GM19455 (cell line): ENCODE results near the gene SPRED2.

ENCODE experiments used
- ATAC-seq: cut with Tn5 transposase; IDR thresholded peaks from one replicate; pipeline ENCODE4 v1.9.1; 2021; ENCODE audit not compliant: unreplicated experiment

Gene SPRED2

DNA sequence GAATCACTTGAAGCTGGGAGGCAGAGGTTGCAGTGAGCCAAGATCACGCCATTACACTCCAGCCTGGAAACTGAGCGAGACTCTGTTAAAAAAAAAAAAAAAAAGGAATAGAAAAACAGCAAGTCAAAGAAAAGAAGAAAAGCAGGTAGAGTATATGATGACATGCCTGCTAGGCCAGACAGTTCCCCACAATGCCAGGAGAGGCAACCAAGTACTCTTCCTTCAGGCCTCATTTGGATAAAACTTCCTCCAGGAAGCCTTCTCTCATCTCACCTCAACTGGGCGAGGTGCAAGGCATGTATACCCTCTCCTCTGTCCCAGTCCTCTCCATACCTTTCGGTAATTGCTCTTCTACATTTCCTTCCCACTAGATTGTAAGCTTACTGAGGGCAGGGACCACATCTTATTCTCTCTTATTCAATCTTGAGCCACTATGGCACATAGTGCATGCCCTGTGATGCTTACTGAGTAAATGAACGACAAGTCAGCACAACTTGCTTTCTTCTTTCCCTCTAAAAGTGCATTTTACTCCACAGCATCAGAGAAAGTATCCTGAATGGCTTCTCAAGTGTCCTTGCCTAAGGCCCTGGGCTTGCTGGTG, 10.1 kb upstream of the SPRED2 start:
- ATAC-seq: no peak

DNA sequence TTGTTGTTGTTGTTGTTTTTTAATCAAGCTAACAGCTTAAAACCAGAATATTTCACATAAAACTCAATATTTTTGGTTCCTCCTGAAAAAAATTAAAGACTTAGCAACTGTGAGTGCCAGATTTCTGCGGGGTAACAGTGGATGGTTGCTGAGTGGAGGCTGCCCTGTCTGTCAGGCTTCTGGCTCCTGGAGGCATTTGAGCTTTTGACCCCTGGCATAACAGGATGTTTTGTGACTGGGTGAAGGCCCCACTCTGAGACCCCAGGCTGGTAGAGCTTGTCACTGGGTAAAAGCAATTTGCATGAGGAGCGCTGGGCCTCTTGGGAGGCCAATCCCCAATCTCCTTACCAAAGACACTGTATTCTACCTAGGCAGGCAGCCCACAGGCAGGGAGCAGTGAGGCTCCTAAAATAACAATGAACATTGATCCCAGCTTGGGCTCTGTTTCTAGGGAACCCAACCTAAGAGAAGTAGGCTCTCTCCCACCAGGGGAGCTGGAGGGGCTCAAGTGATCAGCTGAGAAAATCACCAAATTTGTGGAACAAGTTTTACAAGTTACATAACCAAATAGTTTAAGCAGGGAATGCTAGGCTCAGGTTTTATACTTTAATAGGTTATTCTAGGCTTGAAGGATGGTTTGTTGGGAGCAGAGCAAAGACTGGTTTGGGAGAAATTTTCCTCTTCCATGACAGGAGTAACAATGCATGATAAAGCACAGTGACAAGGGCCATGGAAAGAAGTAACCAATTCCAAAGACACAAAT, 5.9 kb upstream of the SPRED2 start:
- no peak for ATAC-seq

DNA sequence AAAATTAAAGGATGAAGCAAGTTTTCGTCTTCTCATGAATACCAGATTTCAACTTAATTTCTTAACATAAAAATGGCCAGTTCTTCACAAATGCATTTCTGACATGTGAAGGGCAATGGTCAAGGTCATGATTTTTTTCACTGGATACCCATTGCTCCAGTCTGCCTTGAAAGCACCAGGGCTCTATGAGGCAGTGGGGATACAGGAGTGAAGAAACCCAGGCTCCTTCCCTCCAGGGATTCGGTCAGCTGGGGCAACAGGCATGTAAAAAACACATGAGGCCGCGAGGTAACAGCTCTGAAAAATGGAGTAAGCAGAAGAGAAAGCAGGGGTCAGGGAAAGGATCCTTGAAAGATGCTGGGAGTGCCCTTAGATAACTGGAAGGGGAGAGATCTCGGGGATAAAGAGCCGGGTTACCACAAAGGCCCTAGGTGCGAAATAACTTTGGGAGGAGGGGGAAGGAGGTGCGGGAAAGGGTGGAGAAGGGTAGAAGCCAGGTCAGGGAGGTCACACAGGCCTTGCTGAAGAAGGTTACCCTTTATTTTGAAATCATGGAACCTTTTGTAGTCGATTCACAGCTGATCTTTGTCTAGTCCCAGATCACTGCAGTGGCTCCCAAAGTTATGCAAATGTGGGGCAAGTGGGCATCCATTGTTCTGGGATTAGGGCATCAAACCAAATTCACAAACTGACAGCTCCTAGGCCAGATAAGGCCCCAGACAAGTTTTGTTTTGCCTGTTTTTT, 5.2 kb upstream of the SPRED2 start:
- ATAC-seq: no peak

DNA sequence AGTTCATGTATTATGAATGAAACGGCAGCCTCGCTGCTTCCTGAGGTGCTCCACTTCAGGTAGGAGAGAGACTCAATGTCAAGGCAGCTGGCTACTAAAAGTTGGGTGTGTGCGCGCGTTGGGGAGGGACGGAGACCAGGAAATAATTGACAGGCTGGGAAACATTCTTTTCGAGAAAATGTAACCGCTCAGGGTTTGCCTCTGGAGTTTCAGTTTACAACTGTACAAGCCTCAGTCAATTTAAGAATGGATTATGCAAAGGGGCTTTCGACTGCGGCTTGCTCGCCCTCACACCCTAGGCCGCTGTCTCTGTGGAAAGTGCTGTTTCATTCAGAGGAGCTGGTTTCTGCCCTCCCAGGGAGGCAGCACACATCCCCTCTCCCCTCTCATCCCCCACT, 4.4 kb upstream of the SPRED2 start:
- peak; percentile 64 for ATAC-seq

DNA sequence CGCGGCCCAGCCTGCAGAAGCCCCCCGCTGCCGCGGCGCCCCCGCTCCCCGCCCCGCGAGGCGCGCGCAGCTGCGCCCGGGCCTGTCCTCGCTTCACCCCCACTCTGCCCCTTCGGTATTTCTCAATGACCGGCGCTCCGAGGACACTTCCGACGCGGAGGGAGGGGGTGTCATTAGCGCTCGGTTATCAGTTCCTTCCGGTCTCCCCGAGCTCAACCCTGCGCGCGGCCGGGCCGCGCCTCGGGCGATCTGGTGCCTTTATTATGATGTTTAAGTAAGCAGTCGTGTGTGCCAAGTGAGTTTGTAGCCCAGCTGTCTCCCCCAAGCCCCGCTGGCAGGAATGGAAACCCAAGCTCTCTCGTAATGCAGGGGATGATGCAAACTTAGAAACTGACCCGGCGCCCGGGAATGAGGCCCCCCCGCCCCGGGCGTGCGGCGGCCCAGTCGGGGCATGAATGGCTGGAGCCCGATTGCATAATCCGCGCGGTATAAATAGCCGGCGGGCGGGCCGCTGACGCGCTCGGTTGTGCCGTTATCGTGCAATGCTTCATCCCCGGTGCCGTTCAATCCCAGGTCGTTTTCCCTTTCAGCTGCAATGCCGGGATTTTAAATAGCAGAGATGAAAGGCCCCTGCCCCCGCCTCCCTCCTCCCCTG, 3.9 kb upstream of the SPRED2 start:
- peak; percentile 25 for ATAC-seq

DNA sequence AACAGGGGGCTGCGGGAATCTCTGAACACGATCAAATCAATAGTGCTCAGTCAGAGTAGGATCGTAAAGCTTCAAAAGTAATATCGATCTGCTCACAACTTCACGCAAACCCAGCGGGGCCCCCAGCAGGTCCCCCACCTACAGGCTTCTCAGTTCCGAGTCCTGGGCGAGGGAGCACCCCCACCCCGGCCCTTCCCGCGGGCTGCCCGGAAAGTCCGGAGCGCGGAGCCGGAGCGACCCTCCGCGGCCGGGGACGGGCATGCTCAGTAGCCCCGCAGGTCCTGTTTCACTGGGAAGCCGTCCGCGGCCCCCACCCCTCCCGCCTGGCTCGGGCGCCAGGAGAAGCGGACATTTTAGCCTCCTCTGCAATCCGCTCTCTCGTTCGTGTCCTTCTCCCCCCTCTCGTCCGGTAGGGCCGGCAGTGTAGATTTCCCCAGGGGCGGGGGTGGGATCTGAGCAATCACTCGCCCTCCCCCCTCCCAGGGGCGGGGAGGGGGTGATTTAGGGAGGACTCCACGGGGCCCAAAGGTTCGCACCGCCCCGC, 3.3 kb upstream of the SPRED2 start:
- peak; percentile 4 for ATAC-seq

DNA sequence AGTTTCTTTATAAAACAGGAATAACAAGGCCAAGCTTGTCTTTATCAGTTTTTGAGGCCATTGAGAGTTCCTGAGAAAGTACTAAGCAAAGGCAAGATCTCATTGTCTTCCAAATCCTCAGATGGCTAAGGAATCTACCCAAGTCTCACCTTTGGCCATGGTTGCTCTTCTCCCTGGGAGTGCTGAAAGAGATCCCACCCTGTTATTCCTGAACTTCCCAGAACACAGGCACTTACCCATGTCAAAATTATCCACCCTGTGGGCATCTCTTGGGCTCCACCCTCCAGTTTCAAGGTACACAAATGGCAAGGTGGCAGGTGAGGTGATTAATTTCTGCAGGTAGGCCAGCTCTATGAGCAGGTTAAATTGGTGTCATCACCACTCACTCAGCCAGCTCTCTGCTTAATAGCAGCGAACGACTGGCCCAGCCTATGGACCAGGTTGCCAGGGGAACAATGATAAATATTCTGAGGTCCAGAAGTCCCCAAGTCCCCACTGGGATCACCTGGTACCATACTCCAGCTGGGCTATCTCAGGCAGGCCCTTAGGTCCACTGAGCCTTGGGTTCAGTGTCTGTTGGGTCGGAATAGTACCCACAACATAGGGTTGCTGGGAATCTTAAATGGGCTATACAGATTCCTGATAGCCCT, 2.3 kb upstream of the SPRED2 start:
- ATAC-seq: no peak

DNA sequence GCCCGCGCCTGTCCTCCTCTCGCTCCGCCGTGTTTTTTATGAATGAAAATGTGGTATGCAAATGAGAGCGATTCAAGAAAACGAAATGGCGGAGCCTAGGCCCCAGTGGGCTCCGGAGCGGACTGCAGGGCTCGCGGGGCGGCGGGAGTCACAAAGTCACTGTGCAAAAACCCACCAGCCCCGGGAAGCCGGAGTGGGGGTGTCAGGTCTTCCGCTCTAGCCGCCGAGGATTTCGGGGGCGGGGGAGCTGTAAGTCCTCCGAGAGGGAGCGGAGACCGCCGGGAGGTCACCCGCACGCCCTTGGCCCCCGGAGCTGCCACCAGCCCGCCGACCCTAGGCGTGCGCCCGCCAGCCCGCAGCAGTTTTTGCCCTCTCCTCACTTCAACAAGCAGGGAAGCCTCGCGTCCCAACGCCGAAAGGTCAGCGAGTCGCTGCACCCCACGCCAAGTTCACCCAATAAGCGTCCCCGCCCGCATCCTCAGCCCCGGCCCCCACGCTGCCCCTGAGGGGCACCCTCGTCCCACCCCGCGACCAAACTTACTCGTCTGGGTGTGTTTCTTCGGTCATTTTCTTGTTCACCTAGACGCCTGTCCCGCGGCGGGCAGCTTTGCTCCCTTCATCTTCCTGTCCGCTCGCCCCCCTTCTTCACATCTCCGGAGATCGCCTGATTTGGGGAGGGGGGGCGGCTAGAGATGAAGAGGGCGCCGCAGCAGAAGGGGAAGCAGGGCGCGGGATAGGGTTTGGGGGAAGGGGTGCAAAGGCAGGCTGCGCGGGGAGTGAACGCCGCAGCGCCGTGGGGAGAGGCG, 775 bp downstream of the SPRED2 start:
- ATAC-seq: peak; percentile 42

DNA sequence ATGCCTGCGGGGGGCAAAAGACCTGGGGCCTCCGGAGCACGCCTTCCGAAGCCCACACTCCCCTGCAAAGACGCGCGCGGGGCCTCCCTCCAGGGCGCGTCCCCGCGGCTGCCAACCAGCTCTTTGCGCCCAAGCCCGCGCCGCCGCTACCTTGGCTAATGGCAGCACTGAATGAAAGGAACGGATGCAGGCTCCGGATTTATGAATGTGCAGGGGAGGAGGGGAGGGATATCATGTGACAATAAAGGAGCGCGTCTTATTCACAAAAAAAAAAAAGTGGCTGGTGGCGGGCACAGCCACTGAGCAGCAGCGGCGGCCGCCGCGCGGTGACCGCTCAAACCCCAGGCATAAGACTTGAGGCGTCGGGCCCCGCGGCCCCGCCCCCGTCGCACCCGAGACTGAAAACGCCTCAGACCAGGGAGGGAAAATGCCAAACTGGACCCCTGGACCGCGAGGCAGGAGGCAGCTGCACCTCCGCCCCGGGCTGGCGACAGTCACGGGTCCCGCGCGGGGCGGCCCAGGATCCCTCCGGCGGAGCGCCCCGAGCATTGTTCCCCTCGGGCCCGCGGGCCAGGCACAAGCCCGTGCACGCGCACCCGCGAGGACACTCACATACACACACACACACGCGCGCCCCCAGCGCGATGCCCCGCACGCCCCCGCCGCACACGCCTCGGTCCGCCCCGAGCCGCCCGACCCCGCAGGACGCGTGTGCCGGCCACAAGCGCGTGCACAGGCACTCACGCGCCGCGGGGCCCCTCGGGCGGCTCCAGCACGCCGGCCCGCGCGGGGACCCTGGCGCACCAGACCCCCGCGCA, 1.6 kb downstream of the SPRED2 start:
- ATAC-seq: peak; percentile 34

DNA sequence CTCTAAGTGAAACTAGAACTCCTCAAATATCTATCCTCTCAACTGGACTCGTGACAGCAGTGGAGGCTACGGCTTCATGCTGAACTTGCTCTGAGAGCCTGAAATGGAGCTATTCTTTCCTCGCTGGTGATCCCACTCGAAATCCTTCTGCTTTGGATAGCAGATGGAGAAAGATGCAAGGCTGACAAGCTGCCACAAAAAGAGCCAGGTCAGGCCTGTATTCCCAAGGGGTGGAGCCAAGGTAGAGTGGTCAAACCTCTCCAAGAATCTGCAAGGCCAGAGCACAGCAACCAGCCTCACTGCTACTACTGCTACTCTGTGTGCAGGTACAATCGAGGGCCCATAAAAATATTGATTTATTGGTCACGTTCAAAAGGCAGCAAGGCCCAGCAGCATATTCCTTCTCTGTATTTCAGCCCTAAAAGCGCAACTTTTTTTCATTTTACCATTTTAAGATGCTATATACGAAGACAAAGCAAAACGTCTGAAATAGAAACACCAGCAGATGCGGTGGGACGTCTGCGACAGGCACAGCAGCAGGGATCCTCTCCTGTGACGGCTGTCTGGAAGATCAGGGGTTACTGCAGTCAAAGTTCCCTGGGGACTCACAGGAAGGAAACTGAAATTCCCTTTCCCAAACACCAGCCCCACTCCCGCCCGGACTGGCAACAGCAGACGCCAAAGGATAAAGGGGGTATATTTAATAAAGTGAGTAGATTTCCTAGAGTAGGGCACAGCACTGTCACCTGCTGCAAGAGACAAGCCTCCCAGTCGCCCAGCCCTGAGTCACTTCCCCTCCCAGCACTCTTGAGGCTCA, 2.4 kb downstream of the SPRED2 start:
- ATAC-seq: peak; percentile 3

DNA sequence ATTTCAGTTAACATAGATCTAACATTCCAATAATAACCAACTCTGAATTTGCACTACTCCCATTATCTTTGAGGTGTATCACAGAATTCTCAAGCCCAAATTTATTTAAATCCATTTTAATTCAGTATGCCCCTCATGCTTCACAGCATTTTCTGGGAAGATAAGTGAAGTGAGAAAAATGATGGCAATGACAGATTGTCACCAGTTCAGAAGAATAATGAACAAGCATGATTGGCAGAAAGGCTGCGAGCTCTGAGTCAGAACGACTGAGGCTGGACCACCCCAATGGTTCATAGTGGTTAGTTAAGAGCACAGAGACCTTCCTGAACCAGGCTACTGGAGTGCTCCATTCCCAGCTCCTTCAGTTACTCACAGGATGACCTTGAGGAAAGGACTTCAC, 4.9 kb downstream of the SPRED2 start:
- no peak for ATAC-seq

DNA sequence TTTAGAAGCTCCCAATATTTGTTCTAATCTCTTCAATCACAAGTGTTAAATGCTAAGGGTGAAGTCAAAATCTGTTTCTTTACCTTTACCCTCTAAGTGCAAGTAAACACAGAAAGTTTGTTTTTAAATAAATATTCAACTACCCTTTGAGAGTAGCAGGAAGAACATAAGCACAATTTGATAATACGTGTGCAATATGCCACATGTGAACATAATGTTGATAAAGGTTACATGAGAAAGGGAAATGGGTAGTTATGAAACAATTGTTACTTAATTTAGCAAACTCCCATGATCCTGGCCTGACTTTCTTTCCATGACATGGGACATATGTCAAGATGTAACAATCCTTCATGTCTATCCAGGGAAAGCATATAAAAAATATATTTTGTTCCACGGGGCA, 7.1 kb downstream of the SPRED2 start:
- ATAC-seq: no peak

DNA sequence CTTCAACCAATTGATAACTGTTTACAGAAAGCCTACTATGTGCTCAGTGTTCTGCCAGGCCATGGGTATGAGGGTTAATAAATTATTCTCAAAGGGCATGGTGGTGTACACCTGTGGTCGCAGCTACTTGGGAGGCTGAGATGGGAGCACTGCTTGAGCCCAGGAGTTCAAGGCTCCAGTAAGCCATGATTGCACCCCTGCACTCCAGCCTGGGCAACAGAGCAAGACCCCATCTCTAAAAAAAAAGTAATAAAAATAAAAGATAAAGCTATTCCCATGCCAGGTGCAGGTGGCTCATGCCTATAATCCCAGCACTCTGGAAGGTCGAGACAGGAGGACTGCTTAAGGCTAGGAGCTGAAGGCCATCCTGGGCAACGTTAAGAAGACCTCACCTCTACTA, 8.0 kb downstream of the SPRED2 start:
- no peak for ATAC-seq

DNA sequence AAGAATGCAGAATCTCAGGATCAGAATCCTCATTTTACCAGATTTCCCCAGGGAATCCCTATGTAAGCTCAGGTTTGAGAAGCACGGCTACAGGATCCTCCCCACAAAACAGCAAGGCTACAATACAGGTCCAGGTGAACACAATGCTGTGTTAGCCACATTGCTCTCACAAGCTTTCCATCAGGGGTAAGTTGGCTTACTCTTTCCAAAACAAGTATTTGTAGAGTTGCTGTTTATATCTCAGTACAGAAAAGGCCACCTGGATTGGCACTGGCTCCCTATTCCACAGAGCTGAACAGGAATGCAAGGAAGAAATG, 11.0 kb downstream of the SPRED2 start:
- ATAC-seq: no peak

DNA sequence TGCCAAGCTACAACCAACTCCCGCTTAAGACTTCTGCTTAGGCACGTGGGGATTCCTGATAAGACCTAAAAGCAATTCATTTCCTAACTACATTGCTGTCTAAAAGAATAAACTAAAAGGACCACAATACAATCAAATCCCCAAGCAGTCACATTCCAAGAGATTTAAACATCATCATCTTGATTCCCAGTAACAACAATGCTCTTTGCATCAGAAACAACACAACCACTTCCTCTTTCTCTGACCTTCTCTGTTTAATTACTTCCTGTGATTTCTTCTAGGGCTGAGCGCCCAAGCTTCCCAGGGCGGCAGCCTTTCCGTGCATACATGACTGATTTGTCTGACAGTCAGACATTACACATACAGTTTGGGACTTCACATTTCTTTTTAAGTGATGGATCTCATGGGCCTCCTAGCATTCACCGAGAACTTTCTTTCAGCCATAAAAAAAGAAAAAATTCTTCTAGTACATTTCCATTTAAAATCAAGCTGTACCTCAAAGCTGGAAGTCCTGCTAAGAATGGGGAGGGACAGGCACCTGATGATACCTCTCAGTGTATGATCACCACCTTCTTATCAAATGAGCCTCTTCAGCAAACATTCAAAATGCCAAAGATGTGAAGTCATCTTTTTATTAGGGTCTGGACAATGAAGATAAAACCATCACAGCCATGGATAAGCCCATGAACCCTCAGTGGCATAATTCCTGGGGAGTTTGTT, 11.5 kb downstream of the SPRED2 start:
- peak; percentile 58 for ATAC-seq

DNA sequence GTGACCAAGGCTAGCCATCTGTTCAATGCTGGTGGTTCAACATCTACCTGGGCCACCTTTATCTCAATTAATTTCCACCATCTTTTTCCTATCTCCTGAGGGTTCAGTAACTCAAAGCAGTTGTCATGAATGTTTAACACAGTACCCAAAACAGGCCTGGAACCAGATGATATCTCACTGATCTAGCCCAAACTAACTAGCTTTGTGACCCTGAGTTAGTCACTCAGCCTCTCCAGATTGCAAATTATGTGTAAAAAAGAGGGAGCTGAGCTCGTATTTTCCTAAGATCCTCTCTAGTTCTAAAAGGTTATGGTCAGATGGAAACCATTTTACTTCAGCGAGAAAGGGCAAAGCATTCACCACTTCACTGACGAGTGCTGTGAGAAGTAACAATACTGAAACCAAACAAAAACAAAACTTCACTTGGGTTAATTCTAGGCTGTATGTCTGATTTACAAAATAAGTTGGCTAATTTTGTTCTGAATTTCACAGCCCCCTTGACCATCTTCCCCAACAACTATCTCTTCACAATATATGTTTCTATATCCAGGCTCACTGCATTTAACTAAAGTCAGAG, 14.8 kb downstream of the SPRED2 start:
- no peak for ATAC-seq

DNA sequence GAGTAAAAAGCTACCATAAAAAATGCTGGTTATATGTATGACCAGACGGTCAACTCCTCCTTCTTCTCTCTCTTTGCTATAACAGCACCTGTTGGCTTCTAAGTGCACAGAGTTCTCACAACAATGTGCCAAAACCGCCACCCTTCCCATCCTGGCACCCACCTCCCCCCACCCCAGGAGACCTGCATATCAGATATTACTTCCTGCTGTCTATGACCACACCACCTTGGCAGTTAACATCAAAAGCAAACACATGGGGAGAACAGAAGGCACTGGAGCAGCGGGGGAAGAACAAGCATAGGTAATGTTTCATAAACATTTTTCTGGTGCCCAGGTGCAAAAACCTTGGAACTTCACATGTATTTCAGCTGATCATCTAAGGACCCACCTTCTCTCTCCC, 15.5 kb downstream of the SPRED2 start:
- ATAC-seq: no peak

DNA sequence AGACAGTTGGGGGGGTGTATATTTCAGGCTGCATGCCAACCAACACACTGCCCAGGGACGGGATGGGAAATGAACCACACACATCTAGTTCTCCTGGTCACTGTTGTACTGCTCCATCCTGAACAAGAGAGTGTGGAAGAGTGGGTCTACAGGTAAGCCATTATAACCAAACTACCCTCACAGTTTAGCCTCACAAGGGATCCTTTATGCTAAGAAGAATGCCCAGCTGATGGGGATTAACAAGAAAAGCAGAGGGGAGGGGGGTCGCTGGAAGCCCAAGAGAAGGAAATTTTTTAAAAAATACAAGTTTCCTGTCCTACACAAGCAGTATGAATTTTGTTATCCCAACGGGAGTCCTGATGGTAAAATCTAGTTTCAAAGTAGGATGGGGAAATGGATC, 16.1 kb downstream of the SPRED2 start:
- no peak for ATAC-seq
